K562 (cell line): Measurements from ENCODE around the gene CXCL14.

ENCODE experiments used
- CBX2 ChIP-seq: fragments of 200-600 bp; sonication (generic); IDR thresholded peaks from one replicate; pipeline ENCODE4 v1.6.1; 2012; ENCODE audit warnings: mild to moderate bottlenecking, low read length, inconsistent platforms; ENCODE audit not compliant: insufficient read depth, poor library complexity, severe bottlenecking
- GABPB1 ChIP-seq: sonication (generic); formaldehyde crosslinking; IDR thresholded peaks from 2 replicates; pipeline ENCODE4 v1.8.0; 2022; ENCODE audit warnings: mild to moderate bottlenecking, missing genetic modification reagents
- HDAC6 ChIP-seq: IDR thresholded peaks from 2 replicates; pipeline ENCODE4 v1.6.1; 2012; ENCODE audit warnings: low read depth, mild to moderate bottlenecking, control low read depth, inconsistent platforms, low read length, moderate library complexity
- MEIS2 ChIP-seq: fragments of 450-650 bp; IDR thresholded peaks from 2 replicates; pipeline ENCODE4 v1.6.1; 2014; ENCODE audit warnings: mild to moderate bottlenecking; ENCODE audit not compliant: partially characterized antibody
- POLR2AphosphoS2 ChIP-seq: IDR thresholded peaks from 2 replicates; pipeline ENCODE4 v1.6.1; 2012; ENCODE audit warnings: low read length, improper control_type of control experiment
- SIN3B ChIP-seq: fragments of 450-650 bp; IDR thresholded peaks from 2 replicates; pipeline ENCODE4 v1.6.1; 2017; ENCODE audit warnings: low read depth, mild to moderate bottlenecking, moderate library complexity
- STAG1 ChIP-seq: sonication (generic); formaldehyde crosslinking; IDR thresholded peaks from 2 replicates; pipeline ENCODE4 v1.5.0; 2020; ENCODE audit warnings: missing genetic modification reagents, borderline replicate concordance
- ZKSCAN8 ChIP-seq: fragments of 200-800 bp; sonication (Bioruptor generic); IDR thresholded peaks from 2 replicates; pipeline ENCODE4 v1.6.1; 2016; ENCODE audit warnings: missing genetic modification characterization, missing compliant biosample characterization
- TF ChIP-seq, protein P1 (sequence below): fragments of 250-450 bp; sonication (Bioruptor Pico); IDR thresholded peaks from 2 replicates; pipeline ENCODE4 v1.8.0; 2022; ENCODE audit warnings: moderate library complexity, mild to moderate bottlenecking, inconsistent platforms
- TF ChIP-seq, protein P2 (sequence below): sonication (generic); formaldehyde crosslinking; IDR thresholded peaks from 2 replicates; pipeline ENCODE4 v1.8.1; 2023; ENCODE audit warnings: mild to moderate bottlenecking, missing genetic modification reagents
- TF ChIP-seq, protein P3 (sequence below): sonication (generic); formaldehyde crosslinking; IDR thresholded peaks from 2 replicates; pipeline ENCODE4 v1.9.0; 2022; ENCODE audit warnings: mild to moderate bottlenecking, missing genetic modification reagents
- TF ChIP-seq, protein P4 (sequence below), 2 experiments: fragments of 450-650 bp in 1 of 2; sonication (generic) in 1 of 2; formaldehyde crosslinking in 1 of 2; IDR thresholded peaks in 1 of 2; conservative IDR thresholded peaks in 1 of 2; 2 replicates each; pipeline versions ENCODE4 v1.6.1 to v1.8.1; 2016 to 2023; ENCODE audit warnings: mild to moderate bottlenecking in 2 of 2, moderate library complexity in 2 of 2, inconsistent platforms in 1 of 2, missing genetic modification reagents in 1 of 2
- TF ChIP-seq, protein P5 (sequence below), 3 experiments: IDR thresholded peaks in 2 of 3; conservative IDR thresholded peaks in 1 of 3; 2 replicates each; pipeline ENCODE4 v1.5.1; 2011 to 2012; ENCODE audit warnings: low read length in 3 of 3, mild to moderate bottlenecking in 3 of 3, control low read depth in 2 of 3, improper control_type of control experiment in 1 of 3, inconsistent platforms in 1 of 3, low read depth in 1 of 3, mixed read lengths in 1 of 3, moderate library complexity in 1 of 3; ENCODE audit not compliant: insufficient read depth in 2 of 3
- TF ChIP-seq, protein P6 (sequence below): sonication (generic); formaldehyde crosslinking; IDR thresholded peaks from 2 replicates; pipeline ENCODE4 v1.8.0; 2023; ENCODE audit warnings: mild to moderate bottlenecking, missing genetic modification reagents

DNA sequence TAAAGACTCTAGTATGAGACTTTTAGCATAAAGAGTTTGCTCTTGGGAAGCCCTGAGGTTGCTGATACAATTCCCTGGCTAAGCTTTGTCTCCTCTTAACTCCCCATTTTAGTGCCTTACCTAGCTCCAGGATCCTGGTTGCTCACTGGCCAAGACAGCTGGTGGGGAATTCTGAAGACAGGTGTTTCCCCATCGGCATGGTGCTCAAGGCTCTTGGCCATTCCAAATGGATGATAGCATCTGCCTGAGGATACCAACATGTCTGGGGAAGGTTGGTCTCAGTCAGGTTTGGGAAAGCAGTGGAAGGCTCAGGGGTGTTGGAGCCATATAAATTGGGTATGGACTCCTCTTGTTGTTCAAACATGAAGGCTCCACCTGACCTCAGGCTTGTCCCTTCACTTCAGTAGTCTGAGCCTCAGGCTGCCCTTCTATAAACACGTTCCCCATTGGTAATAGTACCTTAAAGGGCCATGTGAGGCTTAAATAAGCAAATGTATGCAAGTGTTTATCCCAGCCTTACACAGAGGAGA, 44.5 kb upstream of the CXCL14 start:
- TF ChIP-seq, protein P1, sequence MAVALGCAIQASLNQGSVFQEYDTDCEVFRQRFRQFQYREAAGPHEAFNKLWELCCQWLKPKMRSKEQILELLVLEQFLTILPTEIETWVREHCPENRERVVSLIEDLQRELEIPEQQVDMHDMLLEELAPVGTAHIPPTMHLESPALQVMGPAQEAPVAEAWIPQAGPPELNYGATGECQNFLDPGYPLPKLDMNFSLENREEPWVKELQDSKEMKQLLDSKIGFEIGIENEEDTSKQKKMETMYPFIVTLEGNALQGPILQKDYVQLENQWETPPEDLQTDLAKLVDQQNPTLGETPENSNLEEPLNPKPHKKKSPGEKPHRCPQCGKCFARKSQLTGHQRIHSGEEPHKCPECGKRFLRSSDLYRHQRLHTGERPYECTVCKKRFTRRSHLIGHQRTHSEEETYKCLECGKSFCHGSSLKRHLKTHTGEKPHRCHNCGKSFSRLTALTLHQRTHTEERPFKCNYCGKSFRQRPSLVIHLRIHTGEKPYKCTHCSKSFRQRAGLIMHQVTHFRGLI (CRISPR knock-in tag): no peak
- TF ChIP-seq, protein P2, sequence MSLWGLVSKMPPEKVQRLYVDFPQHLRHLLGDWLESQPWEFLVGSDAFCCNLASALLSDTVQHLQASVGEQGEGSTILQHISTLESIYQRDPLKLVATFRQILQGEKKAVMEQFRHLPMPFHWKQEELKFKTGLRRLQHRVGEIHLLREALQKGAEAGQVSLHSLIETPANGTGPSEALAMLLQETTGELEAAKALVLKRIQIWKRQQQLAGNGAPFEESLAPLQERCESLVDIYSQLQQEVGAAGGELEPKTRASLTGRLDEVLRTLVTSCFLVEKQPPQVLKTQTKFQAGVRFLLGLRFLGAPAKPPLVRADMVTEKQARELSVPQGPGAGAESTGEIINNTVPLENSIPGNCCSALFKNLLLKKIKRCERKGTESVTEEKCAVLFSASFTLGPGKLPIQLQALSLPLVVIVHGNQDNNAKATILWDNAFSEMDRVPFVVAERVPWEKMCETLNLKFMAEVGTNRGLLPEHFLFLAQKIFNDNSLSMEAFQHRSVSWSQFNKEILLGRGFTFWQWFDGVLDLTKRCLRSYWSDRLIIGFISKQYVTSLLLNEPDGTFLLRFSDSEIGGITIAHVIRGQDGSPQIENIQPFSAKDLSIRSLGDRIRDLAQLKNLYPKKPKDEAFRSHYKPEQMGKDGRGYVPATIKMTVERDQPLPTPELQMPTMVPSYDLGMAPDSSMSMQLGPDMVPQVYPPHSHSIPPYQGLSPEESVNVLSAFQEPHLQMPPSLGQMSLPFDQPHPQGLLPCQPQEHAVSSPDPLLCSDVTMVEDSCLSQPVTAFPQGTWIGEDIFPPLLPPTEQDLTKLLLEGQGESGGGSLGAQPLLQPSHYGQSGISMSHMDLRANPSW (CRISPR knock-in tag): no peak
- TF ChIP-seq, protein P3, sequence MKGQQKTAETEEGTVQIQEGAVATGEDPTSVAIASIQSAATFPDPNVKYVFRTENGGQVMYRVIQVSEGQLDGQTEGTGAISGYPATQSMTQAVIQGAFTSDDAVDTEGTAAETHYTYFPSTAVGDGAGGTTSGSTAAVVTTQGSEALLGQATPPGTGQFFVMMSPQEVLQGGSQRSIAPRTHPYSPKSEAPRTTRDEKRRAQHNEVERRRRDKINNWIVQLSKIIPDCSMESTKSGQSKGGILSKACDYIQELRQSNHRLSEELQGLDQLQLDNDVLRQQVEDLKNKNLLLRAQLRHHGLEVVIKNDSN: no peak
- TF ChIP-seq, protein P4, sequence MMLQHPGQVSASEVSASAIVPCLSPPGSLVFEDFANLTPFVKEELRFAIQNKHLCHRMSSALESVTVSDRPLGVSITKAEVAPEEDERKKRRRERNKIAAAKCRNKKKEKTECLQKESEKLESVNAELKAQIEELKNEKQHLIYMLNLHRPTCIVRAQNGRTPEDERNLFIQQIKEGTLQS (IDR thresholded peaks at IDR 0.05): no peak
- TF ChIP-seq, protein P4 (CRISPR knock-in tag; conservative IDR thresholded peaks at IDR 0.05): no peak
- TF ChIP-seq, protein P5, sequence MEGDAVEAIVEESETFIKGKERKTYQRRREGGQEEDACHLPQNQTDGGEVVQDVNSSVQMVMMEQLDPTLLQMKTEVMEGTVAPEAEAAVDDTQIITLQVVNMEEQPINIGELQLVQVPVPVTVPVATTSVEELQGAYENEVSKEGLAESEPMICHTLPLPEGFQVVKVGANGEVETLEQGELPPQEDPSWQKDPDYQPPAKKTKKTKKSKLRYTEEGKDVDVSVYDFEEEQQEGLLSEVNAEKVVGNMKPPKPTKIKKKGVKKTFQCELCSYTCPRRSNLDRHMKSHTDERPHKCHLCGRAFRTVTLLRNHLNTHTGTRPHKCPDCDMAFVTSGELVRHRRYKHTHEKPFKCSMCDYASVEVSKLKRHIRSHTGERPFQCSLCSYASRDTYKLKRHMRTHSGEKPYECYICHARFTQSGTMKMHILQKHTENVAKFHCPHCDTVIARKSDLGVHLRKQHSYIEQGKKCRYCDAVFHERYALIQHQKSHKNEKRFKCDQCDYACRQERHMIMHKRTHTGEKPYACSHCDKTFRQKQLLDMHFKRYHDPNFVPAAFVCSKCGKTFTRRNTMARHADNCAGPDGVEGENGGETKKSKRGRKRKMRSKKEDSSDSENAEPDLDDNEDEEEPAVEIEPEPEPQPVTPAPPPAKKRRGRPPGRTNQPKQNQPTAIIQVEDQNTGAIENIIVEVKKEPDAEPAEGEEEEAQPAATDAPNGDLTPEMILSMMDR (IDR thresholded peaks at IDR 0.05 in 2 of 3, conservative IDR thresholded peaks at IDR 0.05 in 1 of 3; ENCODE audit: insufficient read depth in 2 of 3, low read depth in 1 of 3, low read length in 3 of 3): no peak
- no peak for TF ChIP-seq ZKSCAN8
- no peak for TF ChIP-seq SIN3B
- TF ChIP-seq, protein P6, sequence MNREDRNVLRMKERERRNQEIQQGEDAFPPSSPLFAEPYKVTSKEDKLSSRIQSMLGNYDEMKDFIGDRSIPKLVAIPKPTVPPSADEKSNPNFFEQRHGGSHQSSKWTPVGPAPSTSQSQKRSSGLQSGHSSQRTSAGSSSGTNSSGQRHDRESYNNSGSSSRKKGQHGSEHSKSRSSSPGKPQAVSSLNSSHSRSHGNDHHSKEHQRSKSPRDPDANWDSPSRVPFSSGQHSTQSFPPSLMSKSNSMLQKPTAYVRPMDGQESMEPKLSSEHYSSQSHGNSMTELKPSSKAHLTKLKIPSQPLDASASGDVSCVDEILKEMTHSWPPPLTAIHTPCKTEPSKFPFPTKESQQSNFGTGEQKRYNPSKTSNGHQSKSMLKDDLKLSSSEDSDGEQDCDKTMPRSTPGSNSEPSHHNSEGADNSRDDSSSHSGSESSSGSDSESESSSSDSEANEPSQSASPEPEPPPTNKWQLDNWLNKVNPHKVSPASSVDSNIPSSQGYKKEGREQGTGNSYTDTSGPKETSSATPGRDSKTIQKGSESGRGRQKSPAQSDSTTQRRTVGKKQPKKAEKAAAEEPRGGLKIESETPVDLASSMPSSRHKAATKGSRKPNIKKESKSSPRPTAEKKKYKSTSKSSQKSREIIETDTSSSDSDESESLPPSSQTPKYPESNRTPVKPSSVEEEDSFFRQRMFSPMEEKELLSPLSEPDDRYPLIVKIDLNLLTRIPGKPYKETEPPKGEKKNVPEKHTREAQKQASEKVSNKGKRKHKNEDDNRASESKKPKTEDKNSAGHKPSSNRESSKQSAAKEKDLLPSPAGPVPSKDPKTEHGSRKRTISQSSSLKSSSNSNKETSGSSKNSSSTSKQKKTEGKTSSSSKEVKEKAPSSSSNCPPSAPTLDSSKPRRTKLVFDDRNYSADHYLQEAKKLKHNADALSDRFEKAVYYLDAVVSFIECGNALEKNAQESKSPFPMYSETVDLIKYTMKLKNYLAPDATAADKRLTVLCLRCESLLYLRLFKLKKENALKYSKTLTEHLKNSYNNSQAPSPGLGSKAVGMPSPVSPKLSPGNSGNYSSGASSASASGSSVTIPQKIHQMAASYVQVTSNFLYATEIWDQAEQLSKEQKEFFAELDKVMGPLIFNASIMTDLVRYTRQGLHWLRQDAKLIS (CRISPR knock-in tag): no peak
- TF ChIP-seq MEIS2: no peak
- TF ChIP-seq STAG1 (CRISPR knock-in tag): no peak
- no peak for TF ChIP-seq CBX2
- TF ChIP-seq GABPB1: no peak
- no peak for TF ChIP-seq HDAC6
- no peak for TF ChIP-seq POLR2AphosphoS2
